ENCODE measurements around the gene ZNF253. TPM values are rescaled to one million over a fixed set of nuclear protein-coding genes. Genes with fewer than 3 reads are reported as not detected.

Gene ZNF253
- total RNA-seq, 1 donor = 5.6 TPM

GRCh38 chr19:19937403-19937802 is 71.7 kb downstream of the ZNF253 start:
- no peak for DNase-seq (ENCODE audit: low read depth)
- no peak overlapping the region for H3K4me3 ChIP-seq (ENCODE audit: low read depth, low read length)
- no peak for TF ChIP-seq CTCF (IDR thresholded peaks at IDR 0.05; ENCODE audit: insufficient read depth, low read depth, low read length)

- H3K4me3 ChIP-seq (ENCODE audit: low read depth, low read length) = no peak overlapping the region
- DNase-seq (ENCODE audit: low read depth) = no peak
- no peak for TF ChIP-seq CTCF (IDR thresholded peaks at IDR 0.05; ENCODE audit: insufficient read depth, low read depth, low read length)
These were observed 72.8 kb downstream of the ZNF253 start for GRCh38 chr19:19938449-19938848.

GRCh38 chr19:19943848-19944582 is 78.3 kb downstream of the ZNF253 start:
- TF ChIP-seq CTCF (IDR thresholded peaks at IDR 0.05; ENCODE audit: insufficient read depth, low read depth, low read length) = no peak
- H3K4me3 ChIP-seq (ENCODE audit: low read depth, low read length) = no peak overlapping the region
- no peak for DNase-seq (ENCODE audit: low read depth)

Other genes starting within 250 kb of the ZNF253 start
- 0.64 and 1.7 TPM in 2 replicates for gene PBX4, start 247.2 kb upstream of the ZNF253 start, total RNA-seq
- gene LPAR2, start 237.7 kb upstream of the ZNF253 start, total RNA-seq = 0.86 and 0.97 TPM in 2 replicates
- 5.6 and 6.8 TPM in 2 replicates for gene GMIP, start 222.2 kb upstream of the ZNF253 start, total RNA-seq
- gene ATP13A1, start 202.2 kb upstream of the ZNF253 start, total RNA-seq = 35.8 and 44.9 TPM in 2 replicates
- 5.5 and 5.6 TPM in 2 replicates for gene ZNF101, start 197.0 kb upstream of the ZNF253 start, total RNA-seq
- 4.2 and 7.8 TPM in 2 replicates for gene ZNF14, start 132.8 kb upstream of the ZNF253 start, total RNA-seq
- gene ZNF506, start 44.1 kb upstream of the ZNF253 start, total RNA-seq = 7.3 and 7.7 TPM in 2 replicates
- 6.4 and 11.2 TPM in 2 replicates for gene ZNF93, start 35.1 kb downstream of the ZNF253 start, total RNA-seq
- 0.86 and 1.3 TPM in 2 replicates for gene ZNF682, start 173.6 kb downstream of the ZNF253 start, total RNA-seq
- gene ZNF90, start 212.1 kb downstream of the ZNF253 start, total RNA-seq = 0.86 and 0.97 TPM in 2 replicates

Data from fibroblast of villous mesenchyme (primary cell).